SIG-M5 (cell line): ENCODE measurements around the gene IFI27L1.

Source experiments
- DNase-seq: peaks from one replicate; lab custom pipeline; 2025; lab: John Stamatoyannopoulos, UW

IFI27L1 gene

DNA sequence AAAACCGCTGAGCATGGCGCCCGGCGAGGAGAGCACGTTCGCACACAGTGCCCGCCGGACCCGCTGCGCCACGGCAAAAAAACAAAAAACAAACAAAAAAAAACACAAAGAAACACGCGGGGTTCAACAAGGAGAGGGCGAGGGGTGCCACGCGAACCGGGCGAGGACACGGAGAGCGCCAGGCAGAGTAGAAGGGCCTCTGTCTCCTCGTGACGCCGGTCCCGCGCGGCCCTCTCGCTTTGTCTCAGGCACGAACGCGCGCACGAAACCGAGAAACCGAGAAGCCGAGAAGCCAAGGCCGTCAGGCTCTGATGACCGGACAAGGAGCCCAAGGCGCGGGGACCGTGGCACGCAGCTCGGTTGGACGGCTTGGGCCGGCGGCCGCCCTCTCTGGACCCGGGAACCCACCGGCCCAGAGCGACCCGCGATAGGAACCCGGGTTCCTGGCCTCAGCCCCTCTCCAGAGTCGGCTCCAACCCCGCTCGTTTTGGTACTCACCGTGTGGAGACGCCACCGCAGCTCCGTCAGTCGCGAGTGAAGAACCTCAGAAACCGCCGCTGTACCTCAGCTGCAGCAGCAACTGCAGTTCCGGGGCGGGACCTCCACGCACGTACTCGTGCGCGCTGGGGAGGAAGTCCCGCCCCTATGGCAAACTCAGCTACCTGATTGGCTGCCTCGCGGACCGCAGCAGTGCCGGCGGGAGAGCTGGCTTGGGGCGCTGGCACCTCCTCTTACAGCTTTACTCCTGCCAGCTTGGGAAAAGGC lies at the start of gene IFI27L1, which contains the start of gene DDX24:
TSS of gene IFI27L1 (plus strand) at position 690 of the 765 bp plus-strand sequence. CDS start 15,628 bp downstream, outside the sequence.
TSS of gene DDX24 (minus strand) at position 582 of the 765 bp plus-strand sequence. CDS start 1,460 bp downstream, outside the sequence.
- peak; percentile 22 for DNase-seq

GRCh38 chr14:94031883-94032279 lies 49.2 kb upstream of the IFI27L1 start:
- no peak for DNase-seq

GRCh38 chr14:94034886-94035285 lies 46.2 kb upstream of the IFI27L1 start:
- DNase-seq: no peak

DNA sequence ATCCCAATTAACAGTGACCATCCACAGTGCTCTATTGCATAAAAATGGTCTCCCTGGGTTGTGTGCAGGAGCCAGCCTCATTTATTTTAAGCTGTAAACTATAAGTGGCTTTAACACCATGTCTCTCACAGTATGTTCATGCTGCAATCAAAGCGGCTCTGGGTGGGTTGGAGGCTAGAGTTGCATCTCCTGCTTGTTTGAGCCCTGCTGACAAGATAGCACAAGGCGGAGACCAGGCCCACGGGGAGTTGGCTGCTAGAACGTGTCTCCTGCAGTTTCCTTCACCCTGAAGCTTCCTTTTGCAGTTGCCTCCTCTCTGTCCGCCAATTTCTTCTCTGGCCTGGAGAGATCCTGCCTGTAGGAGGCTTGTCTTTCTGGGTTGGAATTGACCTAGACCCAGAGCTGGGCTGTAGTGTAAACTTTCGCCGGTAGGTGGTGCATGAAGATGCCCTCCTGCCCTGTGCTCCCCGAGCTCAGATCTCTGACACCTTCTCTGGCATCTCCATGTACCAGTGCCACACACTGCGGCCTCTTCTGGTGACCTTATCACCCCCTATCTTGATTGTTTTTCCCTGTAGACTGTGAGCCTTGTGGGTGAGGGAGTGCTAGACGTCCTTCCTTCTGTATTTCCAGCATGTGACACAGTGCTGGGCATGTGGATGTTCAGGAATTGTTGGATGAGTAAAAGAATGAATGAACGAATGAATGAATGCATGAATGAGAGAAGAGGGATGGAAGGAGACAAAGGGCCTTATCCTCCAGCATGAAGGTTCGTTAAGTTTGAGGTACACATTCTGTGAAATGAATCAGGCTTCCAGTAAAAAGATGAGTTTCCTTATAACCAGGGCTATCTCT lies 44.6 kb upstream of the IFI27L1 start:
- no peak for DNase-seq

DNA sequence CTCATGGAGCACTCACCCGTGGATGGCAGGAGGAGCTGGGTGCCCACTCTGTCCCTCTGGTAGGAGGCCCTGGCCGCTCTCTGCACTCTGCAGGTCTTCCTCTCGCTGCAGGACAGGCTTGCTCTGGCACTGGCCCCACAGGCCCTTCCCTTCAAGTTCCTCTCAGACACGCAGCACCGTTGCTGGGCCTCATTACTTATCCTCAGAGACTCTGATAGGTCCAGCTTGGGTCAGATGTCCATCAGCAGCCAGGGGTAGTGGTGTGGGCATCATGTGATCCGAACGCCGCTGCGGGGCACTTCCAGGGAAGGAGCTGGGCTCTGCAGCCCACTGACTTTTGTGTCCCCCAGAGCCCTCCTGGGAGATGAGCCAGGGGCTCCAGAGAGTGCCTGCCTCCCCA lies 43.2 kb upstream of the IFI27L1 start:
- DNase-seq: no peak

DNA sequence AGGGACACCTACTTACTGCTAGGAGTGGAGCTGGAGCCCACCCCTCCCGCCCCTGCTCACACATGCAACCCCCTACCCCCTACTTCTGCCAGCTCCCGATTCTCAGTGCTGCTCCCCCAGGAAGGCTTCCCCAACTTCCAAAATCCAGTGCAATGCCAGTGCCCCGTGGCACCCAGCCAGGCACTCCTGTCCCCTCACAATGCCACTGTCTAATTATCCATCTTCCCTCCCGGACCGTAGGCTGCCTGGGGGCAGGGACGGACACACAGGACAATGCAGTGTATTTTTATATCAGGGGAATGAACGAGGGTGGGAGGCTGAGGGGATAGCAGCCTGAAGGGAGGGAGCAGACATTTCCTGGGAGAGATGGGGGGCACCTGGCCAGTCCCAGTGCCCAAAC lies 42.6 kb upstream of the IFI27L1 start:
- no peak for DNase-seq

DNA sequence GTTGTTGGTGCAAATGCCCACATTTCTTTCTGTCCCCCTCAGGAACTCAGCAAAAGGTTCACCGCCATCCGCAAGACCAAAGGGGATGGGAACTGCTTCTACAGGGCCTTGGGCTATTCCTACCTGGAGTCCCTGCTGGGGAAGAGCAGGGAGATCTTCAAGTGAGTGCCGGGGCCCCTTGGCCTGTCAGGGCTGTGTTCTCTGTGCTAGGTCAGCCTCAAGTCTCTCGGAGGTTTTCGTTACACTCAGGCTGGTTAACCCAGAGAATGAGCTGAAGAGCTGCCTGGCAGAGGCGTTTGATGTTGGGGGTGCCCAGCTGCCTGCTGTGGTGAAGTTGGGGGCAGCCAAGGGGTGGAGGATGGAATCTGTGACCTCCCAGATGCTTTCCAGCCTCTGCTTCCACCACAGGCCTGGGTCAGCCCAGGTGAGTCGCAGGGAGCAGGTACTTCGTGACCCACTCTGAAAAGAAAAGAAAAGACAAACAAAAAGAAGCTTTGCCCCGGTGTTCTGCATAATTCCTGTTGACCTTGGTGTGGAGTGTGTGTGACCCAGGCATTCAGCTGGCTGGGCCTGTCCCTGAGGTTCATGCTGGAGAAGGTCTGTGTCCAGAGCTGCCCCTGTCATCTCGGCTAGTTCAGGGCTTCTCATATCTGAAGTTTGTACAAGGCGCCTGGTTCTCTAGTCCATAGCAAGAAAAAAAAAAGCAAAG lies 42.0 kb upstream of the IFI27L1 start:
- DNase-seq: no peak

GRCh38 chr14:94040247-94040646 lies 40.9 kb upstream of the IFI27L1 start:
- DNase-seq: no peak

DNA sequence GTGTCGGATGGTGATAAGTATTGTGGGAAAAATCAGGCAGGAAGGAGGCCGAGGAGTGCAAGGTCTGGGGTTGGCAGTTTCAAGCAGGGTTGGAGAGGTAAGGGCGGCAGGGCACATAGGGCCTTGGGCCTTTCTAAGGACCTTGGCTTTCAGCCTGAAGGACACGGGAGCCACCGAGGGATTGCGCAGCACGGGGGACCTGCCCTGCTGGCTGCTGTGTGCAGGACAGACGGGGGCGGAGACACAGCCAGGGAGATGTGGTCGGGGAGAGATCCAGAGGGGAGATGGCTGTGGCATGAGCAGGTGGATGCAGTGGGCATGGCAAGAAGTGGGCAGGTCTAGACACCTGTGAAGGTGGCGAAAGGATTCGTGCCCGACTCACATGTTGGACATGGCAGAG lies 40.3 kb upstream of the IFI27L1 start:
- DNase-seq: no peak

DNA sequence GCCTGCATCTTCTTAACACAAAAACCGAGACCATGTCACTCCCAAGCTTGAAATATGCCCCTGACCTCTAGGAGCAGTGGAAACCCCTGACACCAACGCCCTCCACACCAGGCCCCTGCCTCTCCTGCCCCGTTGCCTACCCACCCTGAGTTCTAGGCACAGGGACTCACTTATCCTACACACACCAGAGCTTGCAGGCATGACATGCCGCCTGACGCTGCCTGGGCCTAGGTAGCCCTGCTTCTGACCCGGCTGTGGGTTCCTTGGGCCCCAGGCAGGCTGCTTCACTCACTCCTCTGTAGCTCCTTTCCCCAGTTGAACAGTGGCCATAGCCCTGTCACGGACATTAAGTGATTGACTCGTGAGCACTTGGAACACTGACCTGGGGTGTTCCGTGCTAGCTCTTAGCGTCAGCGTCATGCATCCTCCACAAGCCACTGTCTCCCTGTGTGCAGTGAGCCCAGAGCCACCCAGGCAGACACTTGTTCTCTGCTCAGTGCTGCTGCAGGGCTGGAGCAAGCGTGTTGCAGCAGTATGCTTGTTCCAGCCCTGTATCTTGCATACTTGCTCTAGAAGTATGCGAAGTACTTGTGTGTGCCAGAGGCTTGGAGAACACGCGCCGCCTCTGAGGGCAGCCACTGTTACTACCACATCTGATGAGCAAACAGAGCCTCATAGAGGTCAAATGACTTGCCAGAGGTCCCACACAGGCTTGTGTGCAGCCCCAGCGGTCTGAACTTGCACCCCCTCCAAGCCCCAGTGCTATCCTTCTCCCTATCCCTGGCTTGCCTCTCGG lies 39.4 kb upstream of the IFI27L1 start:
- no peak for DNase-seq

DNA sequence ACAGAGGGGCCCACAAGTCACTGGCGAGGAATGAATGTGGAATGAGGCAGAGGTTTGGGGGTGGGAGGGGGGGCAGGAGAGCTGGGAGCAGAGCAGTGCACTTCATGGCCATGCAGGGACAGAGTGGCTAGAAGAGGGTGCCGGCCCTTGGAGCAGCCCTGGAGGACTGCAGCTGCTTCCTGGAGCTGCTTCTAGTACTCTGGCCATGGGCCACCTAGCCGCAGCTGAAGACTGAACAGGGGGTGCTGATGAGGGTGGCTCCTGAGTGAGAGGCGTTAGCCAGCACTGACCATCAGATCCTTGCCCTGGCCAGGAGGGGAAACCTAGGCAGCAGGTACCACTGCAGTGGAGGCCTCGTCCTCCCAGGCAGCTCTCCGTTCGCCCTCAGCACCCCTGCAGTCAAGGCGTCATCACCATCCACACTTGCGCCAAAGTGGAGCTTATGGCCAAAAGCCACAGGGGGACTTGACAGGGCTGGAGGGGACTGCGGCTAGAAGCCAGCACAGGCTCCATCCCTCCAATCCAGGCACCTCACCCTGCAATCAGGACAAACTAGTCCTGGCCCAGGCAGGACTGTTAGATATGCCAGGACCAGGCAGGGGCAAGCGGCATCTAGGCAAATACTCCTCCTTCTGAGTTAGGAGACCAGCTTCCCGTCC lies 38.5 kb upstream of the IFI27L1 start:
- no peak for DNase-seq

GRCh38 chr14:94043111-94043755 lies 37.9 kb upstream of the IFI27L1 start:
- DNase-seq: no peak

DNA sequence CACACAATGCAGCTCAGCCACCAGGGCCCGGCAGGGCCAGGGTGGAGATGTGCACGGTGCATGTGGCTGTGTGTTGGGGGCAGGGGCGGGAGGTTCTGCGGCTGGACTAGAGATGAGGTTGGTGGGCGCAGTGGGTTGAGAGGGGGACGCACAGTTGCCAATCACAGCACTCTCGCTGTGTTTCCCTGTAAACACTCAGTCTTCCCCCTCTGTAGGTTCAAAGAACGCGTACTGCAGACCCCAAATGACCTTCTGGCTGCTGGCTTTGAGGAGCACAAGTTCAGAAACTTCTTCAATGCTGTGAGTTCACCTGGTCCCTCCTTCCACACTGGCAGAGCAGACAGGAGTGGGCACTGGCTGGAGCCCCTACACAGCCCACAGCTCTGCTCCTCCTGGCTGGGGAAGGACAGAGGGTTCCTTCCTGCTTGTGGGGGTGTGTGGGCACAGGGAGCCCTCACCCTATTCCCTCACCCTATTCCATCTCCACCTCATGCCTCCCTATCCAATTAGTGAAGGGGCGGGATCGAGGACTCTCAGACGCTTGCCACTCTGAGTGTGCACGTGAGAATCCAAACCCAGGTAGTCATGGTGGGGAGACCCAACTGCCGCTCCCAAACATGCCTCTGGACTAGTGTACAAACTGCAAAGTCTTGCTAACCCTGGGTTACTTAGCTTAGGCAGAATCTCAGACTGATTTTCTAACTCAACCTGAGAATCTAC lies 37.2 kb upstream of the IFI27L1 start:
- DNase-seq: no peak

DNA sequence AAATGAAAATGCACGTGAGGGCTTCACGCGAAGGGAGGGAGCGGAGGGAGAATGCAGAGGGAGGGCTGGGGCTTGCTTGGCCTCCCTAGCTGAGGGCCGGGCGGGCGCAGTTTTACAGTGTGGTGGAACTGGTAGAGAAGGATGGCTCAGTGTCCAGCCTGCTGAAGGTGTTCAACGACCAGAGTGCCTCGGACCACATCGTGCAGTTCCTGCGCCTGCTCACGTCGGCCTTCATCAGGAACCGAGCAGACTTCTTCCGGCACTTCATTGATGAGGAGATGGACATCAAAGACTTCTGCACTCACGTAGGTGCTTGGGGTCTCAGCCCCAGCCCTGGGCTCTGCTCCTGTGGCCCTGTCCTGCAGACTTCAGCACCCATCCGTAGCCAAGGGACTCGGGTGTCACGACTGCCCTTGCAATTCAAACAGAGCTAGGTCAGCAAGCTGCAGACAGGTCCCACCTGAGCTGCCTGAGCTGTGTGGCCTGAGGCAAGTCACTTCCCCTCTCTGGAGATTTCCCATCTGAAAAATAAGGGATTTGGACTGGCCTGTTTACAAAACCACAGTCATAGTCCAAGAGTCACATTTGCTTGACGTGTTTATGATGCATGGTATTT lies 36.5 kb upstream of the IFI27L1 start:
- no peak for DNase-seq

DNA sequence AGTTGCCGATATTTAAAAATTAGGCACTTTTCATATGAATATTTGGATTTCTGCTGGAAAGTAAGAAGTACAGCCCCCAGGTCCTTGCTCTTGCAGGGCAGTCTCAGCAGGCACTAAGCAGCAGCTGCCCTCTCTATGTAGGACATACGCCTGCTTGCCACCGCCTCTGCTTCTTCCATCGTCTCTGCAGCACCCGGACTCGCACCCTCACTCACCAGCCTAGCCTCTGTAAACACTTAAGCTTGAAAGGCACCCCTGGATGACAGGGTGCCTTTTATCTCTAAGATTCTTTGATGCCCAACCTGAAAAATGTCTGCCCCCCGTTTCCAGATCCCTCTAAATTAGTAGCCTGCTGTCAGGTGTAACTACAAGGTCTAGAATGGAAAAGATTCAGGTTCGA lies 36.0 kb upstream of the IFI27L1 start:
- no peak for DNase-seq

- DNase-seq: no peak
Observed at GRCh38 chr14:94045563-94046345, 35.4 kb upstream of the IFI27L1 start.

GRCh38 chr14:94046696-94047250 lies 34.3 kb upstream of the IFI27L1 start:
- DNase-seq: no peak

DNA sequence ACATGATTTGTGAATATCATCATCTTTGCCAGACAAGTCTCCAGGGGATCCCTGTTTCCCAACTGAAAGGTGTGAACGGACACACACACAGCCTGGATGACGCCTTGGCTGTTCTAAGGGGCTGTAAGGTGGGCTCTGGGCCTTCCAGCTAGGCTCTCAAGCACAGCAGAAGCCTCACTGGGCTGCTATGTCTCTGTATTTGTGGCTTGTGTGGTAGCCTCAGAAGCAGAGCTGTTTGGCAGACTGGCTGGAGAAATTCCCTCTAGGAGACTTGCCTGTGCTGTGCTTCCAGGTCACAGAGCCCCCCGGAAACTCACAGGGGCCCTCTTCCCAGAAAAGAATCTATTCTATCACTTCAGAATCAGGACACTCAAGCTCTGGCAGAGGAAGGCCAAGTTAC lies 33.5 kb upstream of the IFI27L1 start:
- DNase-seq: no peak
